ENCODE results near the gene PVALB. TPM values are rescaled to one million over a fixed set of nuclear protein-coding genes. Genes with fewer than 3 reads are reported as not detected.

Gene PVALB
- total RNA-seq, 1 donor from 2014 or later = 0.81 TPM

- DNase-seq (ENCODE audit: low spot score) (peak; percentile 99), ATAC-seq (peak; percentile 93)
Observed at GRCh38 chr22:36775964-36776669, 40.7 kb downstream of the PVALB start, which contains the start of gene IFT27. IFT27 (minus strand) TSS chr22:36776119; CDS start chr22:36775707, 412 bp downstream.

GRCh38 chr22:36775586-36775963 lies 41.3 kb downstream of the PVALB start:
- ATAC-seq (peak; percentile 13), DNase-seq (ENCODE audit: low spot score) (peak; percentile 60)

DNA sequence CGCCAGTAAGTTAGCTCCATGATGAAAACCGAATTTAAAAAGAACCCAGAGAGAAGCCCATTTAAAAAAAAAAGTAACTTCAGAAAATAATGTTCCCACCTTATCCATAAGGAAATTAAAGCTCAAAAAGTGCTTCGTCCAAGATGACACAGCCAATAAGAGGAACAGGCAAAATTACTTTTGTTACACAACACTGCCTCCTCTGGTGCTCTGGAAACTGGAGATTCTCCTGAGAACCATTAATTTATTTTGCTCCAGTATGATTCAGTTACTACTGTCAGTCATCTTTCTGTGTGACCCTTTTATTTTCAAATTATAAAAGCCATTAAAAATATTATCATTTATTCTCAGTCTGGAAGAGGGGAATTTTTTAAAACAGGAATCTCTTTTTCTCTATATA lies 42.9 kb downstream of the PVALB start:
- DNase-seq (ENCODE audit: low spot score) (no peak), ATAC-seq (no peak)

DNA sequence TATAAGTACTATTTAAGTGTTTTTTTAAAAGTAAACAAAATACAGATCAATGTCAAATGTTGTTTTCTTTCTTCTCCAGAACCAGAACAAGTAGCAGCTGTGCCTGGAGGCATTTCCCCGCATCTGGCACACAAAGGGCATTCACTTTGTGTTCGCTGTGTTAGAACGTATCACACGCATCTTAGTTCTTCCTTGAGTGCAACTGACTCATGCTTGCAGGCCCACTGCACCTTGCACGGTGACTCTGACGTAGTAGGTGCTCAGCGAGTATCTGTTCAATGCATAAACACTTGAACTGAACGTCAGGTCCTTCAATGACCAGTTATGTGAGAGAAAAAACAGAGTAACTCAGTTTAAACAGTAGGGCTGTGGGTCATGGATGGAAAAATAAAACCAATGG lies 44.4 kb downstream of the PVALB start:
- DNase-seq (ENCODE audit: low spot score) = no peak
- ATAC-seq = no peak

- no peak for DNase-seq (ENCODE audit: low spot score)
- no peak for ATAC-seq
Observed at GRCh38 chr22:36771356-36772063, 45.3 kb downstream of the PVALB start.

DNA sequence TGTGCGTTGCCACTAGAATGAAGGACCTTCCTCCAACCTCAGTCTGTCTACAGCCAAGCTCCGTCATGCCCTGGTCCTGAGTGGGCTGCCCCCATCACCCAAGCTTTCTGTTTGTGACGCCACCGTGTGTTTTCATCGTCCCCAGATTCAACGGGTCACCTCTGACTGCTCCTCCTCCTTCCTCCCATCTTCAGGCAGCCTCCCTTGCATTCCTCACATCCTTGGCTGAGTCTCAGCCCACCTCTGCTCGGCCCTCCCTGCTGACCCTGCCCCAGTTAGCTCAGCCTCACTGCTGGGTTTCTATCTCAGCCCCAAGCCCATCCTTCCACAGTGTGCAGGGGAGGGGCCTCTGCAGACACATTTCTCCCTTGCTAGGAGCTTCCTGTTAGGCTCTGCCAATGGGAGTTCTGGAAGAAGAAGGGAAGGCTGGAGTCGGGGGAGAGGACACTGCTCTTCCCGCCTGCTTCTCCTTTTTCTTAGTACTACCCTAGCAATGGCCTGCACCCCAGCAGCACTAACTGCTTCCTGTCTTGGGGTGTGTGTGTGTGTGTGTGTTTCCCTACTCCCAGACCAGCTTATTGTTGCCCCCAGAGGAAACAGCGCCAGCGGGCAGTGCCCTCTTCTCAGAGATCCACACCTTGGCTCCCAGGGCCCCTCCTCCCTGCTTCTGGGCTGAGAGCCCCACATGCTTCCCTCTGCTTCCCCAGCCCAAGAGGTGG lies 46.2 kb downstream of the PVALB start:
- DNase-seq (ENCODE audit: low spot score) = no peak
- ATAC-seq = no peak

- DNase-seq (ENCODE audit: low spot score) (no peak), ATAC-seq (no peak)
Observed at GRCh38 chr22:36769541-36770512, 47.0 kb downstream of the PVALB start.

DNA sequence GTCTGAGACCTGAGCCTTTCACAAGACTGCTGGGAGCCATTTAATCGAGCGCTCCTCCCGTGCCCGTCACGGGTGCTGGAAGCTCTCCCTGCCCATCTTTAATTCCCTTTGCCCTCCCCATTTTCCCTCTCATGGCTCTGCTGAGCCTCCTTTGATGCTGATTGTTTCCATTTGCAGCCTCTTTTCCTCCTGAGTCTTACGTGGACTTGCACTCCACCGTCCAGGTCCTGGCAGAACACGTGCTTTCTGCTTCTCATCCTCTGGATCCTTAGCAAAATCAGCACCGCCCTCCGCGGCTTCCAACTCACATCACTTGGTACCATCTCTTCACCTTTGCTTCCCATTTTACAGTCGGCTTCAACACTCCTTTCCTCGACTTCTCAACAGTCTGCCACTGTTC lies 48.2 kb downstream of the PVALB start:
- no peak for ATAC-seq
- no peak for DNase-seq (ENCODE audit: low spot score)

- DNase-seq (ENCODE audit: low spot score) (no peak), ATAC-seq (no peak)
Observed at GRCh38 chr22:36768141-36768540, 48.7 kb downstream of the PVALB start.

DNA sequence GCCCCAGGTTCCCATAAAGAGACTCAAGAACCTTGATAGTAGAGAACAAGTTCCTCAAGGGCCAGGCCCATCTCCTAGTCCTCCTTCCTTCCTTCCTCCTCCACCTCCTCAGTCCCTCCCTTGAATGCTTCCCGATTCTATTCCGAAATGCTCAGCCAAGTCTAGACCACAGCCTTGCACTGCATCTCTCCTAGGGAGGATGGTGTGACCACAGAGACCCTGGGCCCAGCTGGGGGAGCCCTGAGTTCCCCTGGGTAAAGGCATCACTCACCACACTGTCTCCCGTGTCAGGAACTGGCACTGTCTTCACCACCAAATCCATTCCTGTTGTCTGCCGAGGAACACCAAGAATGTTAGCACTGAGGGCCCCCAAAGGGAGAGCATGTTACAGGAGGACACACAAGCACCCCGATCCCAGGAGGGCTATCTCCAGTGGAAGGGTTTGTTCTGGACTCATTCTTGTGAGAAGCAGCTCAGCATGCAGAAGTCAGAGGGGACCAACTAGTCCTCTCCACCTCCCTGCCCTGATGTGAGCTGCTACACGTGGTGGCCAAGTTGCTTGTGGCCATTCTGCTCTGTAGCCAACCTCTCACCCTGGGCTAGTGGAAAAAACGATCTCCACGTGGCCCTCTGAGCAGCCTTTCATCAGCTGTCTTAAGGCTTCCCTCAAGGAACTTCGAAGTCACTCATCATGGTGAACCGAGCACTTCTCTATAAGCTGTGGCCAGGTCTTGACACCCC lies 49.6 kb downstream of the PVALB start:
- no peak for ATAC-seq

GRCh38 chr22:36765943-36766450 lies 50.8 kb downstream of the PVALB start:
- DNase-seq (ENCODE audit: low spot score) = no peak
- ATAC-seq = no peak

More for the DNA sequence above, 49.6 kb downstream of the PVALB start:
- no peak for DNase-seq (ENCODE audit: low spot score)

- ATAC-seq (no peak), DNase-seq (ENCODE audit: low spot score) (no peak)
Observed at GRCh38 chr22:36765131-36765942, 51.5 kb downstream of the PVALB start.

GRCh38 chr22:36764641-36765040 lies 52.2 kb downstream of the PVALB start:
- ATAC-seq = no peak
- no peak for DNase-seq (ENCODE audit: low spot score)

DNA sequence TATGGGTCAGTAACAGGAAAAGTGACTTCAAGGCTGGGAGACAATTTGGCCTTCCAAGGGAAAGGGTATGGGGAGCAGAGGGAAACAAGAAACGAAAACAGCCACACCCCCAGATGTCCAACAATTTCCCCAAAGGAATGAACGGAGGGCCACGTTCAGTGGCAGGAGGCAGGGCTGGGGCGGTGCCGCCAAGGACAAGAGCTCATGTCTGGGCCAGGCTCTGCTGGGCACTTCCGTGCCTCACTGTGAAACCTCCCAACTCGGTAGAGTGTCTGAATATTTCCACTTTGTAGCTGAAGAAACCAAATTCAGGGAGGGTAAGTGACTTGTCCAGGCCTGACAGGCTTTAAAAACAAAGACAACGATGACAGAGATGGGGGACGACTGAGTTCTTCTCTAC lies 52.8 kb downstream of the PVALB start:
- DNase-seq (ENCODE audit: low spot score) (no peak), ATAC-seq (no peak)

GRCh38 chr22:36763576-36763975 lies 53.3 kb downstream of the PVALB start:
- ATAC-seq = no peak
- DNase-seq (ENCODE audit: low spot score) = no peak

DNA sequence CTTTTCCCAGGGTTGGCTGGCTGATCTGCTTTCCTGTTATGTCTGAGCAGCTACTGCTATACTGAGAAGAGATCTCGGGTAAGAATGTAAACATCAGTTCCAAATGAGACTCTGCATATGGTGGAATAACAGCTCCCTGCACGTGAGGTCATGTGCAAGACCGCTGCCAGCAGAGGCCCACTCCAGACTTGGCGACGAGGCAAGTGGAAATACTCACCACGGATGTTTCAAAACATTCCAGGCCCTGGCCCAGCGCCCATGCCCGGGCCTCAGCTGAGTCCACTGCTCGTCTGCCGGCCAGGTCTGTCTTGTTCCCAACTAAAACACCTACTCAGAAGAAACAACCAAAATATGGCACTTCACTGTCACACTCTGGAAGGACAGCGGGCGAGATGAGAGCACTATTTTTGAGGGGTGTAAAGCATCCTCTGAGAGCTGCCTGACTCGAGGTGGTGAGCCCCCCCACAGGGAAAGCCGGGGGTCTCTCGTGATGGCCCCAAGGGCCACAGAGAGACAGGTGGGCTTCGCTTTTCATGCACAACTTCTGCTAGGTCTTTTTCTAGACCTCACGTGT lies 54.1 kb downstream of the PVALB start:
- DNase-seq (ENCODE audit: low spot score) = peak; percentile 62
- peak; percentile 61 for ATAC-seq

- ATAC-seq (no peak), DNase-seq (ENCODE audit: low spot score) (no peak)
Observed at GRCh38 chr22:36761553-36762240, 55.1 kb downstream of the PVALB start.

- no peak for ATAC-seq
- DNase-seq (ENCODE audit: low spot score) = no peak
Observed at GRCh38 chr22:36760786-36761185, 56.0 kb downstream of the PVALB start.
